ENCODE measurements around the gene TUBA4B. TPM values are rescaled to one million over a fixed set of nuclear protein-coding genes. Genes with fewer than 3 reads are reported as not detected.

Gene TUBA4B
- total and polyA plus RNA-seq, 4 experiments from 2014 or later = not detected

GRCh38 chr2:219292616-219293015, 39.6 kb downstream of the TUBA4B start:
- Mint-ChIP-seq H3K27me3 (no peaks in the 10 kb centered on the region), H3K36me3 (peaks cover 0 to 1% of the 10 kb centered on the region in 2 donors), H3K27ac (peak overlapping the region in 1 of 7 donors; percentile 62), H3K4me3 (peak overlapping the region in 3 of 8 donors; percentile 25 to 34 (median 28)), H3K9me3 (peaks cover 0 to 3% (median 0%) of the 10 kb centered on the region in 8 donors), H3K4me1 (peaks cover 6 to 14% (median 7%) of the 10 kb centered on the region in 4 donors)
- DNase-seq = no peak
- CTCF ChIA-PET (ENCODE audit: partially characterized antibody) = interaction anchor here (0.9 to 6.6 kb wide), 9 partner anchors 10 to 141 kb away, joined by 3 to 208 read pairs (median 6); partner anchors contain the start of genes CNPPD1, DNAJB2, GLB1L and NHEJ1
- Histone ChIP-seq H3K4me1 (ENCODE audit: insufficient read depth, low read length) (peaks cover 12% of the 10 kb centered on the region), H3K36me3 (ENCODE audit: insufficient read depth, low read length) (no peaks in the 10 kb centered on the region), H3K27me3 (ENCODE audit: insufficient read depth, low read length) (no peaks in the 10 kb centered on the region), H3K4me3 (ENCODE audit: low read length in 2 of 2) (no peak overlapping the region), H3K9me3 (ENCODE audit: control insufficient read depth in 1 of 2, low read length in 2 of 2) (no peaks in the 10 kb centered on the region), H3K27ac (ENCODE audit: low read depth, low read length) (no peak overlapping the region)
- POLR2A ChIA-PET (ENCODE audit: partially characterized antibody) = interaction anchor here (4.4 to 8.6 kb wide), 3 partner anchors 13 to 44 kb away, joined by 35 to 119 read pairs (median 68); partner anchors contain the start of genes DNAJB2, TUBA4A and TUBA4B
- intact Hi-C loops (cut with micrococcal nuclease) = no loop called here

GRCh38 chr2:219293736-219294231, 40.7 kb downstream of the TUBA4B start:
- CTCF ChIA-PET (ENCODE audit: partially characterized antibody) = interaction anchor here (0.6 to 6.6 kb wide), 16 partner anchors 8 to 236 kb away, joined by 3 to 208 read pairs (median 16); partner anchors contain the start of genes CNPPD1, DNAJB2, GLB1L and NHEJ1
- Mint-ChIP-seq H3K9me3 (peaks cover 0 to 3% (median 0%) of the 10 kb centered on the region in 8 donors), H3K4me3 (peak overlapping the region in 5 of 8 donors; percentile 51 to 84 (median 71)), H3K27me3 (peaks cover 0 to 2% of the 10 kb centered on the region in 2 donors), H3K27ac (peak overlapping the region in 5 of 7 donors; percentile 62 to 94 (median 87)), H3K36me3 (no peaks in the 10 kb centered on the region), H3K4me1 (peaks cover 6 to 19% (median 10%) of the 10 kb centered on the region in 4 donors)
- Histone ChIP-seq H3K4me1 (ENCODE audit: insufficient read depth, low read length) (peaks cover 12% of the 10 kb centered on the region), H3K36me3 (ENCODE audit: insufficient read depth, low read length) (no peaks in the 10 kb centered on the region), H3K9me3 (ENCODE audit: control insufficient read depth in 1 of 2, low read length in 2 of 2) (no peaks in the 10 kb centered on the region), H3K27me3 (ENCODE audit: insufficient read depth, low read length) (no peaks in the 10 kb centered on the region), H3K4me3 (ENCODE audit: low read length in 2 of 2) (no peak overlapping the region), H3K27ac (ENCODE audit: low read depth, low read length) (no peak overlapping the region)
- POLR2A ChIA-PET (ENCODE audit: partially characterized antibody) = interaction anchor here (0.6 to 8.6 kb wide), 6 partner anchors 10 to 87 kb away, joined by 3 to 119 read pairs (median 34); partner anchors contain the start of genes ANKZF1, ATG9A, DNAJB2 and TUBA4A
- DNase-seq = no peak
- intact Hi-C loops (cut with micrococcal nuclease) = loop anchor here (1.0 to 2.0 kb wide), 3 partner anchors 82 to 133 kb away; partner anchors contain the start of genes CNPPD1 and NHEJ1

GRCh38 chr2:219294356-219295351, 41.6 kb downstream of the TUBA4B start:
- Mint-ChIP-seq H3K27me3 (peaks cover 4 to 6% of the 10 kb centered on the region in 2 donors), H3K4me3 (peak overlapping the region; percentile 59 to 84 (median 78)), H3K9me3 (peaks cover 0 to 3% (median 0%) of the 10 kb centered on the region in 8 donors), H3K4me1 (peaks cover 6 to 21% (median 11%) of the 10 kb centered on the region in 4 donors), H3K27ac (peak overlapping the region; percentile 70 to 94 (median 88)), H3K36me3 (no peaks in the 10 kb centered on the region)
- Histone ChIP-seq H3K27ac (ENCODE audit: low read depth, low read length) (peak overlapping the region; percentile 33), H3K4me1 (ENCODE audit: insufficient read depth, low read length) (peaks cover 12% of the 10 kb centered on the region), H3K9me3 (ENCODE audit: control insufficient read depth in 1 of 2, low read length in 2 of 2) (no peaks in the 10 kb centered on the region), H3K4me3 (ENCODE audit: low read length in 2 of 2) (peak overlapping the region; percentile 11 to 17), H3K36me3 (ENCODE audit: insufficient read depth, low read length) (no peaks in the 10 kb centered on the region), H3K27me3 (ENCODE audit: insufficient read depth, low read length) (no peaks in the 10 kb centered on the region)
- POLR2A ChIA-PET (ENCODE audit: partially characterized antibody) = interaction anchor here (0.6 to 8.6 kb wide), 21 partner anchors 8 to 414 kb away, joined by 3 to 119 read pairs (median 6); partner anchors contain the start of genes ABCB6, ANKZF1, ATG9A and CNPPD1
- CTCF ChIA-PET (ENCODE audit: partially characterized antibody) = interaction anchor here (0.6 to 6.6 kb wide), 59 partner anchors 9 to 415 kb away, joined by 3 to 208 read pairs (median 4); partner anchors contain the start of genes ANKZF1, CNPPD1, DNAJB2 and DNPEP
- intact Hi-C loops (cut with micrococcal nuclease) = loop anchor here (1.0 to 5.0 kb wide), 7 partner anchors 15 to 134 kb away; partner anchors contain the start of genes ANKZF1, ATG9A, CNPPD1 and DNAJB2
- peak; percentile 84 to 91 (median 88) for DNase-seq

- intact Hi-C loops (cut with micrococcal nuclease) = loop anchor here (5.0 kb wide), 1 partner anchor 91 kb away; the partner anchor contains the start of gene DNPEP
- ChIA-PET POLR2A (ENCODE audit: partially characterized antibody) (interaction anchor here (1.3 to 8.6 kb wide), 9 partner anchors 12 to 137 kb away, joined by 3 to 119 read pairs (median 27); partner anchors contain the start of genes ABCB6, ANKZF1, ATG9A and CNPPD1), CTCF (ENCODE audit: partially characterized antibody) (interaction anchor here (0.6 to 6.6 kb wide), 18 partner anchors 16 to 289 kb away, joined by 3 to 208 read pairs (median 16); partner anchors contain the start of genes CNPPD1, DNAJB2, GLB1L and NHEJ1)
- no peak overlapping the region for H3K4me3 Mint-ChIP-seq
- no peak overlapping the region for H3K4me3 ChIP-seq (ENCODE audit: low read length in 2 of 2)
- peaks cover 0 to 3% (median 0%) of the 10 kb centered on the region in 8 donors for H3K9me3 Mint-ChIP-seq
- H3K27me3 Mint-ChIP-seq = peaks cover 6 to 8% of the 10 kb centered on the region in 2 donors
- H3K27ac ChIP-seq (ENCODE audit: low read depth, low read length) = no peak overlapping the region
- H3K4me1 ChIP-seq (ENCODE audit: insufficient read depth, low read length) = peaks cover 12% of the 10 kb centered on the region
- H3K27ac Mint-ChIP-seq = peak overlapping the region in 1 of 7 donors; percentile 70
- no peak for DNase-seq
- H3K9me3 ChIP-seq (ENCODE audit: control insufficient read depth in 1 of 2, low read length in 2 of 2) = no peaks in the 10 kb centered on the region
- peaks cover 6 to 21% (median 11%) of the 10 kb centered on the region in 4 donors for H3K4me1 Mint-ChIP-seq
- H3K36me3 Mint-ChIP-seq = no peaks in the 10 kb centered on the region
- H3K27me3 ChIP-seq (ENCODE audit: insufficient read depth, low read length) = no peaks in the 10 kb centered on the region
- no peaks in the 10 kb centered on the region for H3K36me3 ChIP-seq (ENCODE audit: insufficient read depth, low read length)
Observed at GRCh38 chr2:219296142-219296541, 43.1 kb downstream of the TUBA4B start.

- Histone ChIP-seq H3K27ac (ENCODE audit: low read depth, low read length) (no peak overlapping the region), H3K4me1 (ENCODE audit: insufficient read depth, low read length) (peaks cover 12% of the 10 kb centered on the region), H3K4me3 (ENCODE audit: low read length in 2 of 2) (no peak overlapping the region), H3K36me3 (ENCODE audit: insufficient read depth, low read length) (no peaks in the 10 kb centered on the region), H3K27me3 (ENCODE audit: insufficient read depth, low read length) (no peaks in the 10 kb centered on the region), H3K9me3 (ENCODE audit: control insufficient read depth in 1 of 2, low read length in 2 of 2) (no peaks in the 10 kb centered on the region)
- H3K9me3 Mint-ChIP-seq = peaks cover 0 to 3% (median 0%) of the 10 kb centered on the region in 8 donors
- ChIA-PET CTCF (ENCODE audit: partially characterized antibody) (interaction anchor here (1.2 to 6.6 kb wide), 9 partner anchors 16 to 239 kb away, joined by 4 to 208 read pairs (median 26); partner anchors contain the start of genes DNAJB2, GLB1L, NHEJ1 and STK16), POLR2A (ENCODE audit: partially characterized antibody) (interaction anchor here (2.6 to 8.6 kb wide), 6 partner anchors 12 to 121 kb away, joined by 9 to 119 read pairs (median 31); partner anchors contain the start of genes CNPPD1, DNAJB2, TUBA4A and TUBA4B)
- H3K4me1 Mint-ChIP-seq = peaks cover 6 to 21% (median 11%) of the 10 kb centered on the region in 4 donors
- no peaks in the 10 kb centered on the region for H3K36me3 Mint-ChIP-seq
- peaks cover 6 to 10% of the 10 kb centered on the region in 2 donors for H3K27me3 Mint-ChIP-seq
- no peak overlapping the region for H3K4me3 Mint-ChIP-seq
- no peak for DNase-seq
- H3K27ac Mint-ChIP-seq = peak overlapping the region in 1 of 7 donors; percentile 35
- intact Hi-C loops (cut with micrococcal nuclease) = loop anchor here (5.0 kb wide), 1 partner anchor 90 kb away; the partner anchor contains the start of gene DNPEP
Observed at GRCh38 chr2:219296631-219297391, 43.8 kb downstream of the TUBA4B start.
